Esophagus squamous epithelium (tissue), 5 donors: ENCODE measurements around the gene SH3BP5L. TPM values are rescaled to one million over a fixed set of nuclear protein-coding genes. Genes with fewer than 3 reads are reported as not detected.
"Not testable (repeated sequence)": the region's sequence is repeated elsewhere in the genome, so short reads cannot be mapped to it uniquely, and the experiment has no call there.

Experiments
- DNase-seq: peaks from one replicate; lab custom pipeline; 2025; lab: John Stamatoyannopoulos, UW
- H3K27ac ChIP-seq, 4 donors: fragments of 200-600 bp; sonication (generic); one replicate each; pipeline ENCODE4 v1.5.1; 2016 to 2019; ENCODE audit warnings: mild to moderate bottlenecking in 1 of 4
- H3K27me3 ChIP-seq, 4 donors: fragments of 200-600 bp; sonication (generic); 1 replicate in 3 of 4; 2 replicates in 1 of 4; pipeline versions ENCODE4 v1.5.1 to v1.6.0; 2017 to 2021; ENCODE audit warnings: antibody characterized with exemption in 1 of 4
- H3K36me3 ChIP-seq, 3 donors: fragments of 200-600 bp; sonication (generic); one replicate each; pipeline ENCODE4 v1.5.1; 2016 to 2019
- H3K4me1 ChIP-seq, 3 donors: fragments of 200-600 bp; sonication (generic); one replicate each; pipeline ENCODE4 v1.5.1; 2017 to 2019
- H3K4me3 ChIP-seq, 4 donors: fragments of 200-600 bp; sonication (generic); 1 replicate in 3 of 4; 2 replicates in 1 of 4; pipeline ENCODE4 v1.5.1; 2016 to 2019; ENCODE audit warnings: mild to moderate bottlenecking in 2 of 4, moderate library complexity in 1 of 4
- H3K9me3 ChIP-seq, 3 donors: fragments of 200-600 bp; sonication (generic); one replicate each; pipeline ENCODE4 v1.5.1; 2016 to 2019
- POLR2A ChIP-seq, 4 donors: fragments of 450-650 bp; IDR thresholded peaks; one replicate each; pipeline ENCODE4 v1.6.1; 2017; ENCODE audit warnings: antibody characterized with exemption in 4 of 4, mild to moderate bottlenecking in 4 of 4, moderate library complexity in 3 of 4
- WGBS, 2 donors: methylation state at CpG; one replicate each; pipeline ENCODE4 v1.1.5; 2018; 5-methylcytosine and 5-hydroxymethylcytosine counted together
- intact Hi-C: fragments of 100-400 bp; cut with DNase I; formaldehyde crosslinking; loops from one replicate; pipeline ENCODE4 v1.15.0; 2022
- total RNA-seq, 4 donors: library from RNA; depleted of rRNA; stranded (reverse); fragments of >200 nt; gene quantifications; one replicate each; pipeline ENCODE4 v1.1.0, GENCODE V29; 2016
- TF ChIP-seq, protein P1 (sequence below), 6 experiments: fragments of 450-650 bp in 4 of 6; fragments of 200-600 bp in 2 of 6; sonication (generic) in 2 of 6; IDR thresholded peaks; one replicate each; pipeline ENCODE4 v1.5.1; 2016 to 2019; ENCODE audit warnings: antibody characterized with exemption in 6 of 6, mild to moderate bottlenecking in 4 of 6, moderate library complexity in 4 of 6
- donor health status: DM: yes; HTN: yes; CAD: no.

SH3BP5L gene
- total RNA-seq, 4 donors from 2014 or later = 19.2 to 23.1 (median 21.9) TPM

DNA sequence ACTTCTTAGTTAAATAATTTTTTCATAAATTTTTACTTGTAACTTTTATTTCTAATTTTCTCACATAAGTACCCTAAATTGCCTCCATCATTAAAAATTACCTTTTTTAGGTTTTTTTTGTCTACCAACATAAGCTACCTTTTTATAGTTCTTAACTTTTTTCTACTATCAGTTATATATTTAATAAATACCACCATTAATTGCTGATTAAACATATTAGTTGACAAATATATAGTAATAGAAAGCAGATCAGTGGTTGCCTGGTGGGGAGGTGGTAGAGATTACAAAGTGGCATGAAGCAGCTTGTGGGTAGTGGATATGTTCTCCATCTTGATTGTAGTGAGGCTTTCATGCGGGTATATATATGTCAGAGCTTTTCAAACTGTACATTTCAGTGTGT is 6.1 kb upstream of the SH3BP5L start:
- H3K36me3 ChIP-seq = no peaks in the 10 kb centered on the region
- TF ChIP-seq, protein P1, sequence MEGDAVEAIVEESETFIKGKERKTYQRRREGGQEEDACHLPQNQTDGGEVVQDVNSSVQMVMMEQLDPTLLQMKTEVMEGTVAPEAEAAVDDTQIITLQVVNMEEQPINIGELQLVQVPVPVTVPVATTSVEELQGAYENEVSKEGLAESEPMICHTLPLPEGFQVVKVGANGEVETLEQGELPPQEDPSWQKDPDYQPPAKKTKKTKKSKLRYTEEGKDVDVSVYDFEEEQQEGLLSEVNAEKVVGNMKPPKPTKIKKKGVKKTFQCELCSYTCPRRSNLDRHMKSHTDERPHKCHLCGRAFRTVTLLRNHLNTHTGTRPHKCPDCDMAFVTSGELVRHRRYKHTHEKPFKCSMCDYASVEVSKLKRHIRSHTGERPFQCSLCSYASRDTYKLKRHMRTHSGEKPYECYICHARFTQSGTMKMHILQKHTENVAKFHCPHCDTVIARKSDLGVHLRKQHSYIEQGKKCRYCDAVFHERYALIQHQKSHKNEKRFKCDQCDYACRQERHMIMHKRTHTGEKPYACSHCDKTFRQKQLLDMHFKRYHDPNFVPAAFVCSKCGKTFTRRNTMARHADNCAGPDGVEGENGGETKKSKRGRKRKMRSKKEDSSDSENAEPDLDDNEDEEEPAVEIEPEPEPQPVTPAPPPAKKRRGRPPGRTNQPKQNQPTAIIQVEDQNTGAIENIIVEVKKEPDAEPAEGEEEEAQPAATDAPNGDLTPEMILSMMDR (IDR thresholded peaks at IDR 0.05) = no peak
- TF ChIP-seq POLR2A (IDR thresholded peaks at IDR 0.05) = no peak
- H3K4me3 ChIP-seq = no peak overlapping the region
- no peaks in the 10 kb centered on the region for H3K27me3 ChIP-seq
- H3K9me3 ChIP-seq = no peaks in the 10 kb centered on the region
- no peak overlapping the region for H3K27ac ChIP-seq
- WGBS, 2 donors = 81 to 89% methylated on average over 1 of the region's 1 CpG
- intact Hi-C loops = no loop called here
- no peak for DNase-seq
- H3K4me1 ChIP-seq = peaks cover 4 to 6% (median 5%) of the 10 kb centered on the region in 3 donors

DNA sequence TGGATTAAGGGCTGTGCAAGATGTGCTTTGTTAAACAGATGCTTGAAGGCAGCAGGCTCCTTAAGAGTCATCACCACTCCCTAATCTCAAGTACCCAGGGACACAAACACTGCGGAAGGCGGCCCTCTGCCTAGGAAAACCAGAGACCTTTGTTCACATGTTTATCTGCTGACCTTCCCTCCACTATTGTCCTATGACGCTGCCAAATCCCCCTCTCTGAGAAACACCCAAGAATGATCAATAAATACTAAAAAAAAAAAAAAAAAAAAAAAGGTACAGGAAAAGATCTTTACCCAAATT is 5.0 kb upstream of the SH3BP5L start:
- intact Hi-C loops, H3K27me3 ChIP-seq, H3K27ac ChIP-seq, H3K4me1 ChIP-seq, H3K36me3 ChIP-seq, H3K4me3 ChIP-seq, DNase-seq, H3K9me3 ChIP-seq: not testable (repeated sequence)
- 64 to 71% methylated on average over 3 of the region's 3 CpGs for WGBS, 2 donors

DNA sequence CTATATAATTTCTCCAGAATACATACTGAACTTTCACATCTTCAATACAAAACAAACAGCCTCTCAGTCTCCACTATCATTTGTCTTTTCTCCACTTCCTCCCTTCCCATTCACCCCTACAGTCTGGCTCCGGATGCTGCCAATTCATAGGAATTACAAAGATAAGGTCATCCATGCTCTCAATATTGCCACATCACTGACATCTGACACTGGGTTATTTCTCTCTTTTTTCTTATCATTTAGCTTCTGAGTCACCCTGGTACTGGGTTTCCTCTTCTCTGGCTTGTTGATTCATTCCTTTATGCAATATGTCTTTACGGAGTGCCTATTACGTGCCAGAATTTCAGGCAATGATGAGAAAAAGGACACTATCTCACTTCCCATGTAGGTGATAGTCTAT is 3.1 kb upstream of the SH3BP5L start:
- peaks cover 0 to 10% (median 0%) of the 10 kb centered on the region in 3 donors for H3K36me3 ChIP-seq
- H3K27me3 ChIP-seq = no peaks in the 10 kb centered on the region
- WGBS, 2 donors = 39 to 46% methylated on average over 3 of the region's 3 CpGs
- intact Hi-C loops = no loop called here
- H3K4me1 ChIP-seq = peaks cover 17 to 24% (median 23%) of the 10 kb centered on the region in 3 donors
- H3K27ac ChIP-seq = no peak overlapping the region
- TF ChIP-seq, protein P1 (IDR thresholded peaks at IDR 0.05) = no peak
- no peak for TF ChIP-seq POLR2A (IDR thresholded peaks at IDR 0.05)
- H3K4me3 ChIP-seq = no peak overlapping the region
- H3K9me3 ChIP-seq = no peaks in the 10 kb centered on the region
- no peak for DNase-seq

DNA sequence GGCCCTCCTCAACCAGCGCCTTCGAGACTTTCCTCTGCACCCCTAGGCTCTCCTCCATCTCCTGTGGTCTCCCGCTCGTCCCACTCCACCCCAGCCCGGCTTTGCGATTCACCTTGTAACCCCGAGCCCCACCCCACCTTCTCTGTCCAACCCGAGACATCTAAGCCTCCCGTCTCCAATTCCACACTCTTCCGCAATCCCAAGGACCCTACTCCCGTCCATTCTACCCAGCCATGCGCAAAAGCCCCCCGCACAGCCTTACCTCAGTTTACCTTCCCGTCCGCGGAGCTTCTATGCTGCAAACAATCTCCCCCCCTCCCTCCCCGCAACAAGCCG is 174 bp downstream of the SH3BP5L start:
- 0 to 2% methylated on average over 15 to 18 of the region's 18 CpGs for WGBS, 2 donors
- peaks cover 2 to 43% (median 3%) of the 10 kb centered on the region in 3 donors for H3K36me3 ChIP-seq
- peaks cover 34 to 57% (median 46%) of the 10 kb centered on the region in 3 donors for H3K4me1 ChIP-seq
- no peak for DNase-seq
- H3K4me3 ChIP-seq = peak overlapping the region; percentile 78 to 96 (median 84)
- intact Hi-C loops = no loop called here
- H3K27ac ChIP-seq = peak overlapping the region; percentile 93 to 99 (median 97)
- TF ChIP-seq POLR2A (IDR thresholded peaks at IDR 0.05) = peak in 1 of 4 donors; percentile 29
- TF ChIP-seq, protein P1 (IDR thresholded peaks at IDR 0.05) = no peak
- no peaks in the 10 kb centered on the region for H3K27me3 ChIP-seq
- H3K9me3 ChIP-seq = no peaks in the 10 kb centered on the region

DNA sequence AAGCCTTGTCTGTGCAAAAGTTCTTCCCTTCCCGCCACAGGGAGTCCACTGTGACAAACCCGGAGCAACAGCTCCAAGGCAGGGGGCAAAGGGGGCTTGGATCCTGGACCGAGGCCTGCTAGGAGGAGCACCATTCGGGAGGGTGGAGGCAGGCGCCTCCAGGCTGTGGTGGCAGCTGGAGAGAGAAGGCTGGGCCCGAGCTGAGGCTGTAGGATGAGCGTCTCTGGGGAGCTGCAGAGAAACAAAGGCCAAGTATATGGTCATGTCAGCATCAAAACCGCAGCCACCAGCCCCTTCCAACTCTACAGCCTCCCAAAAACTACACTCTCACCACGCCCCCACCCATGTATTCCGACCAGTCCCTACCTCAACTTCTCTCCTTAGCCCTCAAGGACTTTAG is 579 bp downstream of the SH3BP5L start:
- DNase-seq = no peak
- intact Hi-C loops = no loop called here
- peaks cover 34 to 61% (median 46%) of the 10 kb centered on the region in 3 donors for H3K4me1 ChIP-seq
- peak overlapping the region; percentile 93 to 99 (median 97) for H3K27ac ChIP-seq
- H3K36me3 ChIP-seq = peaks cover 6 to 47% (median 7%) of the 10 kb centered on the region in 3 donors
- H3K4me3 ChIP-seq = peak overlapping the region; percentile 78 to 96 (median 84)
- 16 to 29% methylated on average over 6 to 9 of the region's 10 CpGs for WGBS, 2 donors
- H3K9me3 ChIP-seq = no peaks in the 10 kb centered on the region
- TF ChIP-seq, protein P1 (IDR thresholded peaks at IDR 0.05) = no peak
- no peak for TF ChIP-seq POLR2A (IDR thresholded peaks at IDR 0.05)
- no peaks in the 10 kb centered on the region for H3K27me3 ChIP-seq

DNA sequence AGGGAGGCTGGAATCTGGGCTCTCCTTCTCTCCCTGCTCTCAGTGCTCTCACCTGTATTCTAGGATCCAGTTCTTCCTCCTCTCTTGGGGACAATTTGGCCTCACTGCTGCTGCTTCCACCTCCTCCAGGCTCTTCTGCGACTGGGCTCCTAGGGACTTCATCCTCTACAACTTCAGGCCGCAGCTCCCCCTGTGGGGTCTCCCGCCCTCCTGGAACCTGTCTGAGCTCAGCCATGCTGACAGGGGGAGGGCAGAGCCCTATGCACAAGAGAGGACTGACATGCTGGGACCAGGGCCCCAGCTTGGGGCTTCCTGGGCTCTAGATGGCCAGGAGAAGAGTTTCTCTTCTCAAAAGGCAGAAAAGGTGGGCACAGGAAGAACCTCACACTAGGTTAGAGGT is 1.0 kb downstream of the SH3BP5L start:
- Histone ChIP-seq H3K4me3 (peak overlapping the region; percentile 78 to 96 (median 84)), H3K9me3 (no peaks in the 10 kb centered on the region), H3K27ac (peak overlapping the region; percentile 93 to 99 (median 97)), H3K36me3 (peaks cover 7 to 52% (median 8%) of the 10 kb centered on the region in 3 donors), H3K27me3 (no peaks in the 10 kb centered on the region), H3K4me1 (peaks cover 34 to 65% (median 46%) of the 10 kb centered on the region in 3 donors)
- intact Hi-C loops = no loop called here
- WGBS, 2 donors = 66 to 100% methylated on average over 1 to 3 of the region's 3 CpGs
- no peak for TF ChIP-seq POLR2A (IDR thresholded peaks at IDR 0.05)
- TF ChIP-seq, protein P1 (IDR thresholded peaks at IDR 0.05) = no peak
- DNase-seq = no peak
